Stimulated activated CD4-positive, alpha-beta T cell treated with anti-CD3 and anti-CD28 coated beads, Interleukin-15, amount 100 ng/mL, for 1 hour (primary cell): ENCODE measurements around the gene NEXN.

Experiments used
- DNase-seq, 2 donors: peaks; one replicate each; pipeline ENCODE4 v3.0.0-alpha.2; 2020; ENCODE audit warnings: low read depth in 1 of 2, low spot score in 1 of 2

Gene NEXN

DNA sequence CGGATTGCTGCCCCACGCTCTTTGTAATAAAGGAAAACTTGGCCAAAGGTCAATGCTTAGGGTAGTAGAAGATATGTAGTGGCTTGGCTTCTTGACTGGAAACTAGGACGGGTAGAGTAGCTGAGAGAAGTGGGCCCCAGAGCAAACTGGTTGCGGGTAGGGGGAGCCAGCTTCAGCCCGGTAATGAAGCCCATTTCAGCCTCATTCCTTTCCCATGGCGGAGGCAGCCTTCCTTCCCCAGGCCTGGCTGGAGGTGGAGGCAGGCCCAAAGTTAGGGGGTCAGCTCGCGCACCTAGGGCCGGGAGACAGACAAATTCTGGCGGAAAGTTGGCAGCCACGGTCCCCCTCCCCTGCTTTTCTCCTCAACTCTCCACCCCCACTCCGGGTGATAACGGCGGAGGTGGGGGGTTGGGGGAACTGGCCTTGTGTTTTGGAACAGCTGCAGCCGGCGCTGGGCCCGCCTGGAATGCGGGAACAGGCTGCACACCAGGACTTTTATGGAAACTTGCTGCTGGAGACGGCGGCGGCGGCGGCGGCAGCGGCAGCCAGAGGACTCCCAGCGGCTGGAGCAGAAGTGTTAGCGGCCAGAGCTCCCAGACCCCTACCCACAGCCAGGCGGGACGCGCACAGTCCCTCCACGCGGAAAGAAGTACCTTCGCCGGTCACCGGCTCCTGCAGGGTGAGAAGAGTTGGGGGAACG is at the start of gene NEXN:
TSS of gene NEXN (plus strand) at position 544 of the 700 bp plus-strand sequence. CDS start 27,483 bp downstream, outside the sequence.
- DNase-seq: no peak

DNA sequence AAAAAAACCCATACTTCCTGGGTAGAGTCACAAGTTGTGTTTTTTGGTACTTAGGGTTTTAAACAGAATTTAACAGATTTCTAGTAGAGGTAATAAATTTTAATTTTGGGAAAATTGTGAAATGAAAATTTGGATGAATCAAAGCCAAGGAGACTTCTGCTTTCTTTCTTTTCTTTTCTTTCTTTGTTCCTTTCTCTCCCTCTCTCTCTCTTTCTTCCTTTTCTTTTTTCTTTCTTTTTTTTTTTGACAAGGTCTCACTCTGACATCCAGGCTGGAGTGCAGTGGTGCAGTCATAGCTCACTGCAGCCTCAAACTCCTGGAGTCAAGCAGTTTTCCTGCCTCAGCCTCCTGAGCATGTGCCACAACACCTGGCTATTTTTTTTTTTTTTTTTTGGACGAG is 46.9 kb upstream of the NEXN start:
- DNase-seq: no peak

GRCh38 chr1:77845951-77846350 is 42.5 kb upstream of the NEXN start:
- DNase-seq: no peak

- DNase-seq: no peak
These were observed 41.5 kb upstream of the NEXN start for GRCh38 chr1:77846966-77847365.

DNA sequence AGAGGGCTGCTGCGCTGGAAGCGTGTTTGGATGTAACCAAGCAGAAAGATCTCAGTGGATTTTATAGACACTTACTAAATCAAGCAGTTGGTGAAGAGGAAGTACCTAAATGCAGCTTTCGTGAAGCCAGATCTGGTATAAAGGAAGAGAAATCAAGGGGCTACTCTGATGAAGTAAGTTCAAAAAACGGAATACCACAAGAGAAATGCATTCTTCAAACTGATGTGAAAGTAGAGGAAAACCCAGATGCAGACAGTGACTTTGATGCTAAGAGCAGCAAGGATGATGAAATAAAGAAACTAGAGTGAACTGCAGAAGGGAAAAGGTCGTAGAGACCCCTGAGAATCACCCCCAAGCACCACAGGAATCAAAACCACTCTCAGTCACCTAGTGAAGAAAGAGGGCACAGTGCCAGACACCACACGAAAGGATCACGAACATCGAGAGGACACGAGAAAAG is 40.8 kb upstream of the NEXN start:
- no peak for DNase-seq

- no peak for DNase-seq
These were observed 38.3 kb upstream of the NEXN start for GRCh38 chr1:77850082-77850481.

- DNase-seq: no peak
These were observed 30.9 kb upstream of the NEXN start for GRCh38 chr1:77857552-77857951.

- DNase-seq: no peak
These were observed 29.7 kb upstream of the NEXN start for GRCh38 chr1:77858725-77859124.

DNA sequence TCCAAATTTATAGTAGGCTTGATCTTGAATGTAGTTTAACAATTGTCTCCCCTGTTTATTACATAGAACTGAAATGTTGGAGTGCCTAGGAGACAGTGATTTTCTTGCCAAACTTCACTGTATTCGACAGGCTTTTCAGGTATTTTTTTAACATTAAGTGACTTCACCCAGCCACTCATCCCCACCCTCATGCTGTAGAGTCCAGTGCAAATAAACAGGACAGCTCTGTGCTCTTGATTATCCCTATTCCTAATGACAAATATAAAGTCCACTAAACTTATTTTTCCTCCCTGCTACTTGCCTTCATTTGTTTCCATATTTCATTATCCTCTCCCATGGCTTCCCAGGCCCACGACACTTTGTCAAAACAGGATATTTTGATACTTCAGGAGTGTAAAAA is 29.2 kb upstream of the NEXN start:
- no peak for DNase-seq

GRCh38 chr1:77866296-77866695 is 22.1 kb upstream of the NEXN start:
- DNase-seq: no peak

GRCh38 chr1:77872645-77873044 is 15.8 kb upstream of the NEXN start:
- no peak for DNase-seq

DNA sequence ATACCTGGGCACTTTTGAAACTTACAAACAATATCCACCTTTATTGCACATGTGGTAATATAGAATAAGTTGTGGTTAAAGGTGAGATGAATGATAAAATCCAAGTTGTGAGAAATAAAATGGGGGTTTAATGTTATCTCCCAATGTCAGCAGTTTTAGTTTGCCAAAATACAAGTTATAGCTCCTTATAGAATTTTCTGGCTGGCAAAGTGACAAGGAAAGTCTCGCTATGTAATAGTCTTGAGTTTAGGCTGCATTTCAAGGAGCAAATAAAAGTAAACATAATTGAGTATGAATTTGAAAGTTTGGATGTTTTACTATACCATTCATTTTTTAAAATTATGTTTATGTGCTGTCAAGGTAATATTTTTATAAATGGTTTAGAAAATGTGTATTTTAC is 15.0 kb upstream of the NEXN start:
- no peak for DNase-seq

- DNase-seq: no peak
These were observed 13.5 kb upstream of the NEXN start for GRCh38 chr1:77874804-77875445.

DNA sequence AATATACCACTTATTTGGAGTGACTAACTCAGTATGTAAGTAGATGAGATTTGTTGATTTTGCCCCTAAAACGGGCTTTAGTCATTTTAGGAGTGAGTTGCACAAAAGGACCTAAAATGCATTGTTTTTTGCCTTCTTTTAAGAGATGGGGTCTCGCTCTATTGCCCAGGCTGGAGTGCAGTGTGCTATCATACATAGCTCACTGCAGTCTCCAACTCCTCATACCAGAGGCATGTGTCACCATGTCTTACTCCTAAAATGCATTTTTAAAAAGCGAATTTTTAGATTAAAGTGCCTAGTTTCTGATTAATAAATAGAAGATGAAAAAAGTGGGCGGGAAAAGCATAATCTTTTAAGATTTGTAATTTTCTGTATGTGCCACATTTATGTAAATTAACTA is 11.5 kb upstream of the NEXN start:
- no peak for DNase-seq

DNA sequence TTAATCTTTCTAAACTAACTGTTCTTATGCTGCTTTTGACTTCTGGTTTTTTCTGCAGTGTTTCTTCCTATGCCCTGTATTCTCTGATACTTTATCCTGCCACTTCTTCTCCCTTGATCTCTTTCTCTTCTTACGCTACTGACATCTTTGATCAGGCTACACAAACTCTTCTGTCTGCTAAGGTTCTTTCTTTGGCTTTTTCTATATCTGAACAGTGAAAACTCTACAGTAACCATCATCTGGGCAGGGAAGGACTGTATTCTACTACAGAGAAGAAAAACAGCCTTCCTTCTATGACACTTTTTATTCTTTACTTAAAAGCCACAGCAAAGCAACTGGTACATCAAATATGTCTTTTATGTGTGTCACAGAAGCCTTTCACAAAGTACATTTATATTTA is 7.4 kb upstream of the NEXN start:
- no peak for DNase-seq

GRCh38 chr1:77882411-77882810 is 6.0 kb upstream of the NEXN start:
- DNase-seq: no peak

DNA sequence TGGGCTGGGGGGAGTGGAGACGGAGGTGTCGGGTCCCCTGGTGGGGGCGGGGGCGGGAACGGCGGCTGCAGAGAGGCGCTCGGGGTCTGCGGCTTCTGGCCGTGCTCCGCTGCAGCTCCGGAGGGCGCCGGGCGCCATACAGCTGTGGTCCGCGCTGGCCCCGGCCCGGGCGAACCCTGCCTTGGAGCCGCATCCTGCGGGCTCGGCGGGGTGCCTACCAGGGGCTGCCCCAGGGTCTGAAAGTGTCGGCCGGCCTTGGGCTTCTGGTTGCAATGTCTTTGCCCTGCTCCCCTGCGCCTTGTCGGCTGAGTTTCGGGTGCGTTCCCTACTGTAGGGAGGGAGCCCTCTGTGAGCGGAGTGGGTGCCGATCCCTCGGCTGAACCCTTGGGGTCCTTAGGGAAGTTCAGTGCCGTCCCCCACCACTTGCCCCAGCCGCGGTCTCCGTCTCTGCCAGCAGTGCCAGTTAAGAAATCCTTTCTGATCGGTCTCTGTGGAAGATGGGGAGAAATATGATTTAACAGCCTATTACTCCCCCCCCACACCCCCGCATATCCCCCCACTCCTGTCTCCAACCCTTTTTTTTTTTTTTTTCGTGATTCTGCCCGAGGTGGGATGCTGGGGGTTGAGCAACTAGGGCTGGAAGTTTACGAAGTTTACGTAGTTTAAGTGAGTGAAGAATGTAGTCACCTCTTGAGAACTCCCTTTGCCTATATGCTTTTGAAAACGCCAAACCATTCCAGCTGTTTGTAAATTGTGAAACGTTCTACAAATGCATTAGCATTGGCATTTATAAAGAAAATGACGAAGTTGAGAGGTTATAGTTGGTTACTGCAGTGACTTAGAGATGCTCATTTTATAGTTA is 588 bp downstream of the NEXN start:
- DNase-seq: no peak

GRCh38 chr1:77889671-77890070 is 1.2 kb downstream of the NEXN start:
- no peak for DNase-seq

GRCh38 chr1:77891200-77891599 is 2.8 kb downstream of the NEXN start:
- no peak for DNase-seq

GRCh38 chr1:77899647-77900320 is 11.4 kb downstream of the NEXN start:
- DNase-seq: no peak

- no peak for DNase-seq
These were observed 12.4 kb downstream of the NEXN start for GRCh38 chr1:77900687-77901293.
